IPS-18a (cell line): ENCODE measurements around the gene MRGPRF.

ENCODE experiments used
- H3K27ac ChIP-seq: one replicate; pipeline ENCODE4 v1.5.1; 2013; ENCODE audit warnings: low read length
- H3K27me3 ChIP-seq: one replicate; pipeline ENCODE4 v1.6.1; 2013; ENCODE audit warnings: mild to moderate bottlenecking, low read length; ENCODE audit not compliant: control insufficient read depth, insufficient read depth
- H3K36me3 ChIP-seq: one replicate; pipeline ENCODE4 v1.6.1; 2013; ENCODE audit warnings: low read depth, low read length; ENCODE audit not compliant: control insufficient read depth
- H3K4me1 ChIP-seq: one replicate; pipeline ENCODE4 v1.6.1; 2013; ENCODE audit warnings: low read depth, low read length; ENCODE audit not compliant: control insufficient read depth
- H3K4me3 ChIP-seq: one replicate; pipeline ENCODE4 v1.5.1; 2013; ENCODE audit warnings: low read length
- H3K9ac ChIP-seq: one replicate; pipeline ENCODE4 v1.6.1; 2013; ENCODE audit warnings: mild to moderate bottlenecking, low read length, moderate library complexity
- H3K9me3 ChIP-seq: one replicate; pipeline ENCODE4 v1.6.1; 2013; ENCODE audit warnings: low read depth, low read length; ENCODE audit not compliant: control insufficient read depth

MRGPRF gene

GRCh38 chr11:69055212-69055586 is 42.2 kb upstream of the MRGPRF start:
- Histone ChIP-seq H3K27me3 (no peaks in the 10 kb centered on the region), H3K4me3 (no peak overlapping the region), H3K36me3 (peaks cover 3% of the 10 kb centered on the region), H3K9me3 (no peaks in the 10 kb centered on the region), H3K4me1 (no peaks in the 10 kb centered on the region), H3K9ac (no peak overlapping the region), H3K27ac (no peak overlapping the region)

- Histone ChIP-seq H3K36me3 (peaks cover 3% of the 10 kb centered on the region), H3K4me1 (no peaks in the 10 kb centered on the region), H3K27me3 (no peaks in the 10 kb centered on the region), H3K9me3 (no peaks in the 10 kb centered on the region), H3K4me3 (no peak overlapping the region), H3K27ac (no peak overlapping the region), H3K9ac (no peak overlapping the region)
Measured at GRCh38 chr11:69054397-69055211, 41.6 kb upstream of the MRGPRF start.

- no peaks in the 10 kb centered on the region for H3K27me3 ChIP-seq
- H3K4me1 ChIP-seq, result no peaks in the 10 kb centered on the region
- H3K9ac ChIP-seq, result no peak overlapping the region
- H3K9me3 ChIP-seq, result no peaks in the 10 kb centered on the region
- H3K36me3 ChIP-seq, result peaks cover 3% of the 10 kb centered on the region
- no peak overlapping the region for H3K4me3 ChIP-seq
- no peak overlapping the region for H3K27ac ChIP-seq
Measured at GRCh38 chr11:69053546-69054396, 40.7 kb upstream of the MRGPRF start.

GRCh38 chr11:69053169-69053477 is 40.1 kb upstream of the MRGPRF start:
- Histone ChIP-seq H3K4me1 (peaks cover 4% of the 10 kb centered on the region), H3K27ac (no peak overlapping the region)

GRCh38 chr11:69052343-69053168 is 39.5 kb upstream of the MRGPRF start:
- H3K4me1 ChIP-seq, result peaks cover 5% of the 10 kb centered on the region
- no peaks in the 10 kb centered on the region for H3K9me3 ChIP-seq
- H3K36me3 ChIP-seq, result peaks cover 3% of the 10 kb centered on the region
- H3K27ac ChIP-seq, result no peak overlapping the region
- no peaks in the 10 kb centered on the region for H3K27me3 ChIP-seq
- no peak overlapping the region for H3K4me3 ChIP-seq
- H3K9ac ChIP-seq, result no peak overlapping the region

More at GRCh38 chr11:69053169-69053477, 40.1 kb upstream of the MRGPRF start:
- peaks cover 3% of the 10 kb centered on the region for H3K36me3 ChIP-seq
- no peak overlapping the region for H3K4me3 ChIP-seq
- H3K27me3 ChIP-seq, result no peaks in the 10 kb centered on the region
- no peak overlapping the region for H3K9ac ChIP-seq
- H3K9me3 ChIP-seq, result no peaks in the 10 kb centered on the region

- Histone ChIP-seq H3K4me1 (peaks cover 5% of the 10 kb centered on the region), H3K36me3 (peaks cover 3% of the 10 kb centered on the region), H3K4me3 (no peak overlapping the region), H3K9me3 (no peaks in the 10 kb centered on the region), H3K27me3 (no peaks in the 10 kb centered on the region), H3K27ac (no peak overlapping the region), H3K9ac (no peak overlapping the region)
Measured at GRCh38 chr11:69051381-69052342, 38.6 kb upstream of the MRGPRF start.

- Histone ChIP-seq H3K4me1 (peaks cover 5% of the 10 kb centered on the region), H3K27ac (no peak overlapping the region), H3K9me3 (no peaks in the 10 kb centered on the region), H3K36me3 (peaks cover 3% of the 10 kb centered on the region), H3K9ac (no peak overlapping the region), H3K27me3 (no peaks in the 10 kb centered on the region), H3K4me3 (no peak overlapping the region)
Measured at GRCh38 chr11:69050592-69051380, 37.7 kb upstream of the MRGPRF start.

GRCh38 chr11:69049490-69049867 is 36.4 kb upstream of the MRGPRF start:
- H3K9me3 ChIP-seq, result no peaks in the 10 kb centered on the region
- H3K4me3 ChIP-seq, result peak overlapping the region; percentile 67
- no peaks in the 10 kb centered on the region for H3K36me3 ChIP-seq
- H3K9ac ChIP-seq, result peak overlapping the region; percentile 75
- no peaks in the 10 kb centered on the region for H3K27me3 ChIP-seq
- peaks cover 11% of the 10 kb centered on the region for H3K4me1 ChIP-seq
- H3K27ac ChIP-seq, result no peak overlapping the region

- no peaks in the 10 kb centered on the region for H3K27me3 ChIP-seq
- H3K9ac ChIP-seq, result peak within 1 kb of the TSS; percentile 75
Measured at GRCh38 chr11:69048694-69049489, 35.8 kb upstream of the MRGPRF start, which contains the start of gene TPCN2. Gene TPCN2 (plus strand): TSS chr11:69048932. CDS start chr11:69048998, 66 bp downstream.

More at GRCh38 chr11:69048694-69049489, 35.8 kb upstream of the MRGPRF start, which contains the start of gene TPCN2:
- Histone ChIP-seq H3K27ac (no peak within 1 kb of the TSS), H3K9me3 (no peaks in the 10 kb centered on the region), H3K36me3 (no peaks in the 10 kb centered on the region), H3K4me3 (peak within 1 kb of the TSS; percentile 67), H3K4me1 (peaks cover 11% of the 10 kb centered on the region)
